Measurements from ENCODE around the gene KNDC1. TPM values are rescaled to one million over a fixed set of nuclear protein-coding genes. Genes with fewer than 3 reads are reported as not detected.
A peak's percentile ranks its signal among the peaks of the same experiment; 100 is the strongest.
"Not testable (repeated sequence)": the region's sequence is repeated elsewhere in the genome, so short reads cannot be mapped to it uniquely, and the experiment has no call there.

Gene KNDC1
- total RNA-seq, 1 donor from 2014 or later = 0.55 TPM

DNA sequence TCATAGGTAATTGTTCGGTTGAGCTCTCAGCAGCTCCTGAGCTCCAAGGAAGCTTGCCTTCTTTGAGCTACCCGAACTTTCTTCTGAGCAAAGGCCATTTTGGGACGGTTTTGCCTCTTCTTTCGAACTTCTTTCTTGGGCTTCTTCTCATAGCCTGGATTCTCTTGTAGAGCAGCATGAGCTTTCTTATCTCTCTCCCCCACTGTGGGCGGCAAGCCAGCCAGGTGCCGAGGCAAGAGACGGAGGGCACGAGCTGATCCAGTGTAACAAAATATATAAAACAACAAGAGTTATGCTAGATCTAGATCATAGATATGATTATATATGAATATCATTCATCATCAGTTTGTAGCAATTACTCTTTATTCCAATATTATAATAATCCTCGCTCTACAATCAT lies 16.5 kb upstream of the KNDC1 start:
- DNase-seq (ENCODE audit: low spot score) = peak; percentile 21
- no peak for TF ChIP-seq CTCF (IDR thresholded peaks at IDR 0.05)
- peaks cover 5% of the 10 kb centered on the region for H3K36me3 Mint-ChIP-seq (ENCODE audit: low read depth)
- peaks cover 14% of the 10 kb centered on the region for H3K4me1 Mint-ChIP-seq (ENCODE audit: low read depth)
- H3K4me3 Mint-ChIP-seq (ENCODE audit: unreplicated experiment) = no peak overlapping the region
- H3K27me3 Mint-ChIP-seq (ENCODE audit: low read depth) = peaks cover 15% of the 10 kb centered on the region
- H3K9me3 Mint-ChIP-seq (ENCODE audit: low read depth) = peaks cover 13% of the 10 kb centered on the region
- no peak overlapping the region for H3K27ac Mint-ChIP-seq (ENCODE audit: unreplicated experiment)

DNA sequence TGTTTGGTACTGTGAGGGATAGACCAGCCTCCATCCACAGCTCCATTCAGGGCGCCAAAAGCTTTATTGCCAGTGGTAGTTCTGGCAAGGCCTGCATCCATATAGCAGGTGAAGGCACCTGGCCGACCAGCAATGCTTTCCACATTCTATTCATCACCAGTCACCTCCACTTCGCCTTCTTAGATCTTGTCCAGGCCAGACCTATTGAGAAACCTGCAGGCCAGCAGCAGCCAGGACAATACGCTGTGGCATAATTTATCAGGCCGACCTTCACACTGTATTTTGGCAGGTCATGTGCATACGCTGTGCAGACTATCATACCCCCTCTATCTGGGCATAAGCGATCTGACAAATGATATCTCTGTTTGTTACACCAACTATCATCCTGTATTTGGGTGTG lies 15.2 kb upstream of the KNDC1 start:
- Mint-ChIP-seq H3K27ac (ENCODE audit: unreplicated experiment) (no peak overlapping the region), H3K4me1 (ENCODE audit: low read depth) (peaks cover 14% of the 10 kb centered on the region), H3K36me3 (ENCODE audit: low read depth) (peaks cover 5% of the 10 kb centered on the region), H3K4me3 (ENCODE audit: unreplicated experiment) (no peak overlapping the region), H3K27me3 (ENCODE audit: low read depth) (peaks cover 28% of the 10 kb centered on the region), H3K9me3 (ENCODE audit: low read depth) (peaks cover 13% of the 10 kb centered on the region)
- peak; percentile 7 for DNase-seq (ENCODE audit: low spot score)
- TF ChIP-seq CTCF (IDR thresholded peaks at IDR 0.05) = no peak

DNA sequence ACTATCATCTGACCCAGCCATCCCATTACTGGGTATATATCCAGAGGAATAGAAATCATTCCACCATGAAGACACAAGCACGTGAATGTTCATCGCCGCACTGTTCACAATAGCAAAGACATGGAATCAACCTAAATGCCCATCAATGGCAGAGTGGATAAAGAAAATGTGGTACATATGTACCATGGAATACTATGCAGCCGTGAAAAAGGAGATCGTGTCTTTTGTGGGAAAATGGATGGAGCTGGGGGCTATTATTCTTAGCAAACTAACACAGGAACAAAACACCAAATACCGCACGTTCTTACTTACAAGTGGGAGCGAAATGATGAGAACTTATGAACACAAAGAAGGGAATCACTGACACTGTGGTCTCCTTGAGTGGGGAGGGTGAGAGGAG lies 9.8 kb upstream of the KNDC1 start:
- peaks cover 7% of the 10 kb centered on the region for H3K4me1 Mint-ChIP-seq (ENCODE audit: low read depth)

DNA sequence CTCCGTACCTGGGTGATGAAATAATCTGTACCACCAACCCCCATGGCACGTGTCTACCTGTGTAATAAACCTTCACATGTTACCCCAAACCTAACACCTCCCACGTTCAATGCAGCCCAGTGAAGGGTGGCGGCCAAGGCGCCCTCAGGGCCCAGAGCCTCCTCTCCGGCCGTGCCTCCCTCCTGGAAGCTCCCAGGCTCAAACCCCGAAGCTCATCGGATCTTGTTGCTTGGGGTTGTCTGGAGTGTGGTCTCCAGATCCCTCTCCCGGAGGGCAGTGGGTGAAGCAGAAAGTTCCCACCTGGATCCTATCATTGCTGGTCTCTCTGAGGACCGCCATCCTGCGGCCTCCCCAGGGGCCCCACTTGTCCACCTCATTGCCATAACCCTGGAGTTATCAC lies 9.4 kb upstream of the KNDC1 start:
- Mint-ChIP-seq H3K27ac (ENCODE audit: unreplicated experiment) (no peak overlapping the region), H3K36me3 (ENCODE audit: low read depth) (peaks cover 5% of the 10 kb centered on the region)

More for the DNA sequence above, 9.8 kb upstream of the KNDC1 start:
- no peak for DNase-seq (ENCODE audit: low spot score)
- H3K9me3 Mint-ChIP-seq (ENCODE audit: low read depth) = peaks cover 13% of the 10 kb centered on the region
- H3K4me3 Mint-ChIP-seq (ENCODE audit: unreplicated experiment) = no peak overlapping the region
- H3K36me3 Mint-ChIP-seq (ENCODE audit: low read depth) = peaks cover 5% of the 10 kb centered on the region
- no peak overlapping the region for H3K27ac Mint-ChIP-seq (ENCODE audit: unreplicated experiment)
- peaks cover 66% of the 10 kb centered on the region for H3K27me3 Mint-ChIP-seq (ENCODE audit: low read depth)
- no peak for TF ChIP-seq CTCF (IDR thresholded peaks at IDR 0.05)

GRCh38 chr10:133151071-133151470 lies 8.9 kb upstream of the KNDC1 start:
- H3K27me3 Mint-ChIP-seq (ENCODE audit: low read depth) = peaks cover 68% of the 10 kb centered on the region
- H3K27ac Mint-ChIP-seq (ENCODE audit: unreplicated experiment); H3K4me3 Mint-ChIP-seq (ENCODE audit: unreplicated experiment); DNase-seq (ENCODE audit: low spot score); H3K36me3 Mint-ChIP-seq (ENCODE audit: low read depth); H3K4me1 Mint-ChIP-seq (ENCODE audit: low read depth): not testable (repeated sequence)
- H3K9me3 Mint-ChIP-seq (ENCODE audit: low read depth) = peaks cover 13% of the 10 kb centered on the region

More for the DNA sequence above, 9.4 kb upstream of the KNDC1 start:
- no peak for TF ChIP-seq CTCF (IDR thresholded peaks at IDR 0.05)
- Mint-ChIP-seq H3K4me3 (ENCODE audit: unreplicated experiment) (no peak overlapping the region), H3K9me3 (ENCODE audit: low read depth) (peaks cover 13% of the 10 kb centered on the region), H3K27me3 (ENCODE audit: low read depth) (peaks cover 68% of the 10 kb centered on the region), H3K4me1 (ENCODE audit: low read depth) (peaks cover 7% of the 10 kb centered on the region)
- DNase-seq (ENCODE audit: low spot score) = peak; percentile 36

GRCh38 chr10:133151543-133151972 lies 8.5 kb upstream of the KNDC1 start:
- Mint-ChIP-seq H3K27me3 (ENCODE audit: low read depth) (peaks cover 68% of the 10 kb centered on the region), H3K27ac (ENCODE audit: unreplicated experiment) (no peak overlapping the region), H3K4me3 (ENCODE audit: unreplicated experiment) (no peak overlapping the region), H3K9me3 (ENCODE audit: low read depth) (peaks cover 10% of the 10 kb centered on the region), H3K4me1 (ENCODE audit: low read depth) (peaks cover 2% of the 10 kb centered on the region), H3K36me3 (ENCODE audit: low read depth) (peaks cover 5% of the 10 kb centered on the region)
- TF ChIP-seq CTCF (IDR thresholded peaks at IDR 0.05) = no peak
- no peak for DNase-seq (ENCODE audit: low spot score)

Data from chondrocyte (in vitro differentiated cells).